HepG2 (cell line): ENCODE results near the gene NME4. TPM values are rescaled to one million over a fixed set of nuclear protein-coding genes. Genes with fewer than 3 reads are reported as not detected.

Source experiments
- ATAC-seq: fragments of 200-7000 bp; cut with Tn5 transposase; 3 replicates; pipeline ENCODE4 v1.9.1; 2020; ENCODE audit warnings: mild to moderate bottlenecking, moderate library complexity
- BruUV-seq: library from RNA; stranded (reverse); fragments of 400-500 nt; replicated peaks from 2 replicates; lab custom pipeline; 2021; lab: Mats Ljungman, UMichigan
- CTCF ChIA-PET: fragments of 300-600 bp; formaldehyde crosslinking; extraction: SDS; loops from one replicate; lab custom pipeline; 2021; ENCODE audit warnings: low total read pairs, inconsistent platforms, low intra/inter-chr PET ratio; lab: Yijun Ruan, JAX
- POLR2A ChIA-PET: fragments of 350-600 bp; sonication (Branson Sonifier 250); formaldehyde crosslinking; loops from one replicate; lab custom pipeline; 2020; ENCODE audit warnings: antibody characterized with exemption, inconsistent platforms; lab: Yijun Ruan, JAX
- DNase-seq: peaks from one replicate; pipeline ENCODE4 v3.0.0-alpha.2; 2015; ENCODE audit warnings: low spot score
- FAIRE-seq: peaks from 3 replicates; lab custom pipeline; 2011; peaks lifted over from hg19 to GRCh38; lab: Jason Lieb, UNC
- H2AFZ ChIP-seq: one replicate; pipeline ENCODE4 v1.6.1; 2011; ENCODE audit warnings: low read length, inconsistent platforms
- H3K27ac ChIP-seq: fragments of 300-600 bp; 3 replicates; pipeline ENCODE4 v1.8.0; 2011; ENCODE audit warnings: mixed run types, mild to moderate bottlenecking, mixed read lengths, low read length, inconsistent platforms; ENCODE audit not compliant: insufficient read depth; ENCODE audit errors: extremely low read length
- H3K27me3 ChIP-seq, 2 experiments: fragments of 200-600 bp in 1 of 2; 2 replicates in 1 of 2; 3 replicates in 1 of 2; pipeline versions ENCODE4 v1.6.0 to v1.8.0; 2011; ENCODE audit warnings: low read length in 2 of 2, mild to moderate bottlenecking in 2 of 2, moderate library complexity in 2 of 2, inconsistent platforms in 1 of 2; ENCODE audit not compliant: insufficient read depth in 2 of 2, control insufficient read depth in 1 of 2
- H3K36me3 ChIP-seq, 2 experiments: fragments of 200-600 bp in 1 of 2; replicated peaks in 1 of 2; 2 replicates in 1 of 2; 3 replicates in 1 of 2; pipeline versions ENCODE4 v1.5.1 to v1.8.0; 2011; ENCODE audit warnings: low read length in 2 of 2, inconsistent platforms in 1 of 2; ENCODE audit not compliant: insufficient read depth in 2 of 2, control insufficient read depth in 1 of 2
- H3K4me1 ChIP-seq: 2 replicates; pipeline ENCODE4 v1.5.1; 2012; ENCODE audit warnings: low read length, inconsistent platforms; ENCODE audit not compliant: insufficient read depth
- H3K4me2 ChIP-seq: 2 replicates; pipeline ENCODE4 v1.6.0; 2011; ENCODE audit warnings: low read depth, low read length, inconsistent platforms
- H3K4me3 ChIP-seq, 3 experiments: fragments of 200-600 bp in 1 of 3; sonication (generic), shearing (Covaris generic) in 1 of 3; replicated peaks in 1 of 3; 2 replicates each; pipeline ENCODE4 v1.5.1; 2011 to 2016; ENCODE audit warnings: low read length in 3 of 3, inconsistent platforms in 2 of 3, low read depth in 2 of 3, mild to moderate bottlenecking in 2 of 3, control low read depth in 1 of 3, mixed read lengths in 1 of 3; ENCODE audit not compliant: insufficient read depth in 1 of 3
- H3K79me2 ChIP-seq: one replicate; pipeline ENCODE4 v1.6.1; 2011; ENCODE audit warnings: low read length, inconsistent platforms; ENCODE audit not compliant: insufficient read depth
- H3K9ac ChIP-seq: 2 replicates; pipeline ENCODE4 v1.6.0; 2011; ENCODE audit warnings: mild to moderate bottlenecking, low read depth, low read length, inconsistent platforms; ENCODE audit not compliant: insufficient read depth
- H3K9me3 ChIP-seq: 2 replicates; pipeline ENCODE4 v1.5.1; 2012; ENCODE audit warnings: mild to moderate bottlenecking, low read length
- H4K20me1 ChIP-seq: 2 replicates; pipeline ENCODE4 v1.6.0; 2011; ENCODE audit warnings: inconsistent platforms, mild to moderate bottlenecking, low read length, moderate library complexity; ENCODE audit not compliant: insufficient read depth
- HES4 ChIP-seq: sonication (generic); formaldehyde crosslinking; IDR thresholded peaks from 2 replicates; pipeline ENCODE4 v1.9.0; 2021; ENCODE audit warnings: mild to moderate bottlenecking, missing genetic modification reagents, borderline replicate concordance
- MIXL1 ChIP-seq: IDR thresholded peaks from 2 replicates; pipeline ENCODE4 v1.6.1; 2016
- PHF8 ChIP-seq: sonication (generic); formaldehyde crosslinking; IDR thresholded peaks from 2 replicates; pipeline ENCODE4 v1.5.0; 2020; ENCODE audit warnings: missing genetic modification reagents
- PRDM15 ChIP-seq: sonication (generic); formaldehyde crosslinking; IDR thresholded peaks from 2 replicates; pipeline ENCODE4 v1.4.0; 2020; ENCODE audit warnings: missing genetic modification reagents
- SKIL ChIP-seq: sonication (generic); formaldehyde crosslinking; IDR thresholded peaks from 2 replicates; pipeline ENCODE4 v1.8.0; 2022; ENCODE audit warnings: missing genetic modification reagents, mild to moderate bottlenecking, moderate library complexity, borderline replicate concordance
- SRSF4 ChIP-seq: fragments of 200-400 bp; formaldehyde crosslinking; IDR thresholded peaks from one replicate; pipeline ENCODE4 v1.6.1; 2018; ENCODE audit warnings: mild to moderate bottlenecking, low read depth, low read length, moderate library complexity; ENCODE audit not compliant: poor library complexity, severe bottlenecking
- ZBTB7B ChIP-seq: sonication (generic); formaldehyde crosslinking; IDR thresholded peaks from 2 replicates; pipeline ENCODE4 v1.4.0; 2020; ENCODE audit warnings: missing genetic modification reagents
- ZC3H4 ChIP-seq: sonication (generic); formaldehyde crosslinking; IDR thresholded peaks from 2 replicates; pipeline ENCODE4 v1.4.0; 2020; ENCODE audit warnings: missing genetic modification reagents, borderline replicate concordance
- ZNF3 ChIP-seq: IDR thresholded peaks from 2 replicates; pipeline ENCODE4 v1.7.0; 2017; ENCODE audit warnings: inconsistent platforms
- ZNF501 ChIP-seq: sonication (generic); formaldehyde crosslinking; IDR thresholded peaks from 2 replicates; pipeline ENCODE4 v1.5.1; 2020; ENCODE audit warnings: mild to moderate bottlenecking, moderate library complexity, missing genetic modification reagents
- ZNF639 ChIP-seq: conservative IDR thresholded peaks from 2 replicates; pipeline ENCODE4 v1.6.1; 2018; ENCODE audit warnings: missing genetic modification reagents
- ZNF687 ChIP-seq: sonication (generic); formaldehyde crosslinking; IDR thresholded peaks from 2 replicates; pipeline ENCODE4 v1.5.1; 2020; ENCODE audit warnings: mild to moderate bottlenecking, missing genetic modification reagents, moderate library complexity
- WGBS: methylation state at CpG from one replicate; pipeline ENCODE4 v1.1.6; 2017; ENCODE audit warnings: low lambda C conversion rate; 5-methylcytosine and 5-hydroxymethylcytosine counted together
- in situ Hi-C: cut with HindIII; loops from 2 replicates; pipeline ENCODE4 v1.10.0; 2017; ENCODE audit warnings: low pct_unique_long_range_greater_than_20kb; ENCODE audit not compliant: extremely low pct_ligation_motif_present
- intact Hi-C: fragments of 100-400 bp; cut with micrococcal nuclease; formaldehyde crosslinking; loops from one replicate; pipeline ENCODE4 v1.10.0; 2022; ENCODE audit not compliant: unreplicated experiment
- polyA plus RNA-seq, 8 experiments: library from polyadenylated mRNA; depleted of rRNA in 3 of 8; stranded (reverse) in 7 of 8; unstranded in 1 of 8; fragments of >200 nt; fragmentation: Illumina TruSeq in 4 of 8; extraction: Trizol in 4 of 8; gene quantifications; 2 replicates each; pipeline versions ENCODE4 v1.2.1 to v1.2.3, GENCODE V29; 2011 to 2016; ENCODE audit warnings: low read depth in 4 of 8, missing spikeins in 1 of 8, mixed read lengths in 1 of 8; ENCODE audit not compliant: insufficient read depth in 1 of 8
- total RNA-seq, 5 experiments: library from RNA; depleted of rRNA; stranded (reverse); fragments of >200 nt; fragmentation: Illumina TruSeq; extraction: Trizol; gene quantifications; 2 replicates each; pipeline ENCODE4 v1.2.3, GENCODE V29; 2016; ENCODE audit warnings: low read depth in 1 of 5

Gene NME4
- total and polyA plus RNA-seq, 2 of the 13 experiments (the other 11 are each of a cell fraction or from before 2014, with no cell fraction given), result 121 to 263 TPM

DNA sequence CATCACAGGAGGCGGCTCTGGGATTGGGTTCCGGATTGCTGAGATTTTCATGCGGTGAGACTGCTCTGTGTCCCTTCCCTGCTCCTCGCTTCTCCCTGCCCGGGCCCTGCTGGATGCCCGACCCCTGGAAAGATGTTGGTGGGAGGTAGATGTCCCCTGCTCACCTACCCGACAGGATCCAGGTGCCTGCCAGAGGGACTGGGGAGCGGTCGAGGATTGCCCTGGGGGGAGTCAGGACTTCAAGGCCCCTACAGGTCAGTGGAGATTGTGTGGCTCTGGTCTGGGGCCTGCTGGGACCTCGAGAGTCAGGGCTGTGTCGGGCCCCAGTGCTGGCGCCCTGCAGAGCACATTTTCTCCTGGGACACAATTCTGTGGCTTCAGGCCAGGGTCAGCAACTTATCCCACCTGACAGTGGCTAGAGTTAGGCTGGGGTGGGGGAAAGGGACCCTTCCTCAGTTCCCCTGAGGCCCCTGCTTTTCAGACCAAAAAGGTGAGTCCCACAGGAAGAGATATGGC is 8.0 kb downstream of the NME4 start:
- peak overlapping the region; percentile 77 for H3K4me2 ChIP-seq
- TF ChIP-seq HES4 (CRISPR knock-in tag) (no peak), PHF8 (CRISPR knock-in tag) (peak; percentile 21; the same call in 1 of the 2 replicates), MIXL1 (CRISPR knock-in tag) (no peak), ZNF3 (CRISPR knock-in tag) (no peak), ZBTB7B (CRISPR knock-in tag) (no peak; the same call in 1 of the 2 replicates), ZNF501 (CRISPR knock-in tag) (peak; percentile 66; the same call in 1 of the 2 replicates), SKIL (CRISPR knock-in tag) (no peak), SRSF4 (no peak), ZNF639 (0 out of 2 replicates have a peak, but pooled peaks have one; percentile 15), ZNF687 (CRISPR knock-in tag) (peak; percentile 73), PRDM15 (CRISPR knock-in tag) (no peak), ZC3H4 (peak; percentile 72; the same call in 1 of the 2 replicates)

More for the DNA sequence above, 8.0 kb downstream of the NME4 start:
- Histone ChIP-seq H3K79me2 (peaks cover 6% of the 10 kb centered on the region), H3K4me3 (peak overlapping the region; percentile 24 to 63 (median 39)), H4K20me1 (no peaks in the 10 kb centered on the region), H2AFZ (no peak overlapping the region), H3K9ac (peak overlapping the region; percentile 75), H3K9me3 (no peaks in the 10 kb centered on the region), H3K27me3 (no peaks in the 10 kb centered on the region), H3K27ac (peak overlapping the region; percentile 86), H3K4me1 (peaks cover 51% of the 10 kb centered on the region), H3K36me3 (peaks cover 0 to 9% of the 10 kb centered on the region in 2 experiments; a peak in 2 of 5 replicates)
- in situ Hi-C loops (no loop called here), intact Hi-C loops (loop anchor here (2.0 kb wide), 2 partner anchors 20 to 70 kb away; partner anchors contain the start of gene RAB11FIP3)
- TSS peak; percentile 79 for BruUV-seq
- DNase-seq (no peak), ATAC-seq (peak; percentile 64), FAIRE-seq (no peak)
- CTCF ChIA-PET, result no interaction called here
- 0% methylated on average over 5 of the region's 12 CpGs for WGBS
- POLR2A ChIA-PET, result interaction anchor here (0.8 to 3.1 kb wide), 9 partner anchors 9 to 129 kb away, joined by 3 to 18 read pairs (median 6); partner anchors contain the start of gene CAPN15
